GM10248 (cell line): ENCODE measurements around the gene GSDMA.

ENCODE experiments used
- CTCF ChIA-PET: fragments of 300-600 bp; sonication (Branson Sonifier 250); formaldehyde crosslinking; extraction: SDS; loops from one replicate; lab custom pipeline; 2021; ENCODE audit warnings: antibody characterized with exemption; lab: Yijun Ruan, JAX
- POLR2A ChIA-PET: fragments of 350-650 bp; sonication (Branson Sonifier 250); formaldehyde crosslinking; extraction: SDS; loops from one replicate; lab custom pipeline; 2020; ENCODE audit warnings: antibody characterized with exemption; lab: Yijun Ruan, JAX
- DNase-seq: peaks from one replicate; pipeline ENCODE4 v3.0.0; 2012; ENCODE audit errors: extremely low spot score
- TF ChIP-seq, protein P1 (sequence below): IDR thresholded peaks from 2 replicates; pipeline ENCODE4 v1.5.1; 2012; ENCODE audit warnings: mild to moderate bottlenecking, low read depth; ENCODE audit errors: extremely low read depth, missing control alignments, control extremely low read depth

GSDMA gene

DNA sequence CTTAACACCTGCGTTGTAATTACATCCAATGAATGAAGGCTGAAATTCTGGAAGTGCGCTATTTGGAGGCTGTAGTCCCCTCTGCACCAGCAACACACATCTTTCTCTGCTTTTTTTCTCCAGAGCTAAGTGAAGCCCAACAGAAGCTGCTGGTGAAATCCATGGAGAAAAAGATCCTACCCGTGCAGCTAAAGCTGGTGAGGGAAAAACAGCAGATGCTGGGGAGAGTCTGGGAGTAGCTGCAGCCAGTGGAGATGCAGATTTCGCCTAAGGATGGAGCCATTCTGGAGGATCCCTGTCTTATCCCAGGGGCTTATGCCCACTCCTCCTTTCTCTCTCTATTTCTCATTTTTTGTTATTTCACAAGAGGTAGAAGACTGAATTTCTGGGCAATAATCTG, 13.0 kb downstream of the GSDMA start:
- CTCF ChIA-PET, result interaction anchor here (1.2 to 5.1 kb wide), 2 partner anchors 10 to 17 kb away, joined by 4 to 28 read pairs; no protein-coding TSS in a partner anchor
- TF ChIP-seq, protein P1, sequence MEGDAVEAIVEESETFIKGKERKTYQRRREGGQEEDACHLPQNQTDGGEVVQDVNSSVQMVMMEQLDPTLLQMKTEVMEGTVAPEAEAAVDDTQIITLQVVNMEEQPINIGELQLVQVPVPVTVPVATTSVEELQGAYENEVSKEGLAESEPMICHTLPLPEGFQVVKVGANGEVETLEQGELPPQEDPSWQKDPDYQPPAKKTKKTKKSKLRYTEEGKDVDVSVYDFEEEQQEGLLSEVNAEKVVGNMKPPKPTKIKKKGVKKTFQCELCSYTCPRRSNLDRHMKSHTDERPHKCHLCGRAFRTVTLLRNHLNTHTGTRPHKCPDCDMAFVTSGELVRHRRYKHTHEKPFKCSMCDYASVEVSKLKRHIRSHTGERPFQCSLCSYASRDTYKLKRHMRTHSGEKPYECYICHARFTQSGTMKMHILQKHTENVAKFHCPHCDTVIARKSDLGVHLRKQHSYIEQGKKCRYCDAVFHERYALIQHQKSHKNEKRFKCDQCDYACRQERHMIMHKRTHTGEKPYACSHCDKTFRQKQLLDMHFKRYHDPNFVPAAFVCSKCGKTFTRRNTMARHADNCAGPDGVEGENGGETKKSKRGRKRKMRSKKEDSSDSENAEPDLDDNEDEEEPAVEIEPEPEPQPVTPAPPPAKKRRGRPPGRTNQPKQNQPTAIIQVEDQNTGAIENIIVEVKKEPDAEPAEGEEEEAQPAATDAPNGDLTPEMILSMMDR, result no peak
- POLR2A ChIA-PET, result interaction anchor here (0.7 kb wide), 2 partner anchors 74 to 100 kb away, joined by 3 to 4 read pairs; no protein-coding TSS in a partner anchor
- no peak for DNase-seq

DNA sequence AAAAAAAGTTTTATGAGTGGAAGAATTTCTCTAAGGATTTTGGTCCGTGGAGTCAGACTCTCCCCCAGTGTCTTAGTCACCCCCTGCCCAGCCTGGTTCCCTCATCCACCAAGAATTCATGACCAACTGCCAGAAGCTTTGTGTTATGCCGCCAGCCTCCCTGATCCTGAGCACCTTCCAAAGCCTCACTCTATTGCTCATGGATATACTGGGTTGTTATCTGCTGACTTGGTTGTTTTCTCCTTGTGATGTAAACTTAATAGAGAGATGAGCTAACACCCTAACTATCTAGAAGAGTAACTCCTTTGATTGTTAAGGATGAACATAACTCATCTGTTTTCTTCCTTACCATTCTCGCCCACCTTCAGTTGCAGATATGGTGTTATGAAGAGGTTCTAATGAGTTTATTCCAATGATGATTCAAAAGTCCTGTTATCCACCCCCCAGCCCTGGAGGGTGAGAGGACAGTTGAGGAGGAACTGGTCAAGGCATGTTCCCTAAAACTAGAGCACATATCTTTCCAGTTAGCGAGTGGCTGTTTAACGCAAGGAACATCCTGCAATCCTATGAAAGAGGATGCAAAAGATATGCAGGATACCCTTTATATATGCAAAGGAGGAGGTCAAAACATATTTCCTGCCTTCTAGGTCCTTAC, 16.3 kb downstream of the GSDMA start:
- CTCF ChIA-PET, result interaction anchor here (1.0 to 3.8 kb wide), 13 partner anchors 11 to 358 kb away, joined by 3 to 42 read pairs (median 6); partner anchors contain the start of genes GSDMA, LRRC3C, MIEN1 and ORMDL3
- TF ChIP-seq, protein P1, result no peak
- POLR2A ChIA-PET, result no interaction called here
- no peak for DNase-seq

DNA sequence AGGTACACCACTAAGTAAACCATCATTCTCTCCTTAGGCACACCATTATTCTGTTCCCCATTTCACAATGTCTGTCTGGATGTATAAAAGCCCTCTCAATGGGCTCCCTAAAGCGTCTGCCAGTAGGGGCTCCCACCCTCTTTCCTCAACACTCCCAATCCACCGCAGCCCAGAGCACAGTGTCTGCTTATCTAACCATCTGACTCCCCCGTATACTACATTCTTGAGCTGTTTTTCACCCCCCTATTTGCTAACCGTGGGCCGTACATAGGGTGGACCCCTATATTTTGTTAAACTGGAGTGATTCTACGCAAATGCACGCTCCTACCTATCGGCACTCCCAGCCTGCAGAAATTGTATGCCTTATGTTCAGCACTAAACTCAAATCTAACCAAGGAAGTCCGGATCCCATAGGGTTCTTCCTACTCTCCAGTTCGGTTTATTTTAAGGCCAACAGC, 17.1 kb downstream of the GSDMA start:
- CTCF ChIA-PET, result interaction anchor here (0.9 to 3.8 kb wide), 27 partner anchors 8 to 359 kb away, joined by 3 to 42 read pairs (median 5); partner anchors contain the start of genes CSF3, GSDMA and MIEN1
- TF ChIP-seq, protein P1, result no peak
- POLR2A ChIA-PET, result interaction anchor here (0.6 kb wide), 1 partner anchor 358 kb away, joined by 3 read pairs; no protein-coding TSS in a partner anchor
- no peak for DNase-seq

DNA sequence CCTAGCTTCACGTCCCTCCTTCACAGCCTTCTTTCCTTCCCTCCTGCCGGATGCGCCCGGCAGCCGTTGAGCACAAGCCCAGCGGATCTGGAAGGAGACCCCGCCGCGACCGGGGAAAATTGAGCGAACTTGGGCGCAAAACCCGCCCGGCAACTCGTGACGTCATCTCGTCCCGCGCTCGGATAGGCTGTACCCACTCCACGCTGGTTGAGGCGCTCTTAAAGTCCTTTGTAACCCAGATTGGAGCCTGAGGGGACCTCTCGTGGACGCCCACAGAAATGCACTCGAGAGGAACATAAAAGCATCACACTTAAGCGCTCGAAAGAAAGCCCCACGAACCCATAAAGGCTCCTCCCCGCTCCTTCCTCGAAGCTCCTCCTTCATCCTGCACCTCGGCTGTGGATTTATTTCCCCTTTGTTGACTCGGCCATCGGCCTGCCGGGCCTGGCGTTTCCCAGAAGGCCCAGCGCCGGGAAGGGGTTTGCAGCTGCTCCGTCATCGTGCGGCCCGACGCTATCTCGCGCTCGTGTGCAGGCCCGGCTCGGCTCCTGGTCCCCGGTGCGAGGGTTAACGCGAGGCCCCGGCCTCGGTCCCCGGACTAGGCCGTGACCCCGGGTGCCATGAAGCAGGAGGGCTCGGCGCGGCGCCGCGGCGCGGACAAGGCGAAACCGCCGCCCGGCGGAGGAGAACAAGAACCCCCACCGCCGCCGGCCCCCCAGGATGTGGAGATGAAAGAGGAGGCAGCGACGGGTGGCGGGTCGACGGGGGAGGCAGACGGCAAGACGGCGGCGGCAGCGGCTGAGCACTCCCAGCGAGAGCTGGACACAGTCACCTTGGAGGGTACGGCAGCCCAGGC, 17.8 kb downstream of the GSDMA start, which contains the start of gene PSMD3:
TSS of gene PSMD3 (plus strand) at position 457 of the 856 bp plus-strand sequence. CDS start at position 621, 164 bp downstream.
- TF ChIP-seq, protein P1, result peak; percentile 75
- ChIA-PET CTCF (interaction anchor here (0.6 to 3.8 kb wide), 32 partner anchors 8 to 359 kb away, joined by 3 to 42 read pairs (median 4); partner anchors contain the start of genes CSF3, GSDMA and MIEN1), POLR2A (interaction anchor here (0.6 kb wide), 1 partner anchor 359 kb away, joined by 3 read pairs; no protein-coding TSS in a partner anchor)
- DNase-seq, result peak; percentile 96

DNA sequence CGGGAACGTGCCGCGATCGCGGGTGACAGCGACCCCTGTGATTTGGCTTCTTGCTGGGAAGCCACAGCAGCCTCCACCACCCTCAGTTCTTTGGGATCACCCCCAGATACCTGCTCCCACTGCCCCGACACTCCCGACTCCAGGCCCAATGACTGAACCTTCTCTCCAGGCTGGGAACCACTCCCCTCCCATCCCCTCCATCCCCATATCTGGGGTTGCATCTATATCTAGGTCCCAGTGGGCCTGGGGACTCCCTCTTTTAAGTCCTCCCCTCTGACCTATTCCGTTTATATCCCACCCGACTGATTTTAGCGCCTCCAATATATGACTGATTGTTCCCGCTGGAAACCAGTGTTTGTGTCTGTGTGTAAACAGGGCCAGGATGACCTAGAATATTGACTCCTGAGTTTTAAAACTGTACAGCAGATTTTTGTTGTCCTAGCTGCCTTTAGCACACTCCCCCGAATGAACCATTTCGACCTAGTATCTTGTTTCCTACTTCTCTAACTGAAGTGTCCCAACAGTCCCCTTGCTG, 18.5 kb downstream of the GSDMA start:
- TF ChIP-seq, protein P1, result no peak
- DNase-seq, result no peak
- ChIA-PET POLR2A (no interaction called here), CTCF (interaction anchor here (0.6 to 3.8 kb wide), 29 partner anchors 9 to 360 kb away, joined by 3 to 42 read pairs (median 4); partner anchors contain the start of genes CSF3, GSDMA, LRRC3C and ORMDL3)

DNA sequence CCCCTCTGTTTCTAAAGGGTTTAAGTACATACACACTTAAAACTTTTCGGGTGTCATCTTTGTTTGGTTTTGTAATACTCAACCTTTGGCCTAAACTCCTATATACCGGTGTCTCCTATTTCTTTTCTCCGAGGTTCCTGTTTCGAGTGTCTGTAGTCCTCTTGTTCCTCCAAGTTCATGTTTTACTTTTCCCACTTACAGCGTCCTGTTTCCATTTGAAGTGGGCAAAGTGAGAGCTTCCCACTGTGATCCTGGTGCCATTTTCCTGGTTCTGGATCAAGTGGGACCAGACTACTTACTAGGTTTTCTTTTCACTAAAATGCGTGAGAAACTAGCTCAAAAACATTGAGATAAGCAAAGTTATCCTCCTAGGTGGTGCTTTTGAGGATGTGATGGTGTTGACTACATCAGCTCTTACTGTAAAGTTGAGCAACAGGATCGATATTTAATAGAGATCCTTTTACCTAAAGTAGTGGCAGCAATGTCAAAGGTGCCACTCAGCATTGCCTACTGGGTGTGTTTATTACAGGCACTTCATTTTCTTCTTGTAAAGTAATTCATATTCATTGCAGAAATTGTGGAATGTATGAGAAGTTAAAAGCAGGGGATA, 19.1 kb downstream of the GSDMA start:
- no peak for DNase-seq
- TF ChIP-seq, protein P1, result no peak
- ChIA-PET CTCF (interaction anchor here (0.6 to 3.6 kb wide), 11 partner anchors 22 to 361 kb away, joined by 3 to 30 read pairs (median 4); partner anchors contain the start of genes CSF3, LRRC3C and ORMDL3), POLR2A (no interaction called here)
